Cardiac fibroblast (primary cell): ENCODE results near the gene SLC13A4.

Experiments
- DNase-seq, 2 donors: peaks; one replicate each; pipeline versions ENCODE4 v3.0.0 to v3.0.0-alpha.2; 2010; ENCODE audit warnings: low read depth in 2 of 2
- H3K4me3 ChIP-seq, 2 donors: replicated peaks in 1 of 2; 1 replicate in 1 of 2; 2 replicates in 1 of 2; pipeline ENCODE4 v1.5.1; 2011; ENCODE audit warnings: low read depth in 2 of 2, low read length in 2 of 2, mild to moderate bottlenecking in 2 of 2, moderate library complexity in 1 of 2
- TF ChIP-seq, protein P1 (sequence below): IDR thresholded peaks from one replicate; pipeline ENCODE4 v1.5.1; 2011; ENCODE audit warnings: low read depth, mild to moderate bottlenecking, low read length, inconsistent platforms

Gene SLC13A4

DNA sequence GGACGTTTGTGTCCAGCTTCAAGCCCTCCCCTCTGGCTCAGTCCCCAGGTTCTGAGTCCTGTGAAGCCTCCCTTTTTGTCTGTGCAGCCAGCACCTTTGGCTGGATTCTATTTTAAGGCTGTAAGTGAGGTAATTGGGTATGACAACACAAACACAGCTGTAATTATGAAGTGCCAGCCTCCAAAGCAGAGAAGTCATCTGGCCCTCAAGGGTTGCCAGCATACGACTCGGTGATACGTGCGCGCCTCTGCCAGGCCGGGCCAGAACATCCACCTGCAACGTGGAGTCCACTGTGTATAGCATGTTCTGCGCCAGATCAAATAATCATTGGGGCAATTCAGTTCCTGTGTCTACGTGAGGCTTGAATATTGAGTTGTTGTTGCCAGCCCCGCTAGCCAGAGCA, 27.4 kb upstream of the SLC13A4 start:
- TF ChIP-seq, protein P1, sequence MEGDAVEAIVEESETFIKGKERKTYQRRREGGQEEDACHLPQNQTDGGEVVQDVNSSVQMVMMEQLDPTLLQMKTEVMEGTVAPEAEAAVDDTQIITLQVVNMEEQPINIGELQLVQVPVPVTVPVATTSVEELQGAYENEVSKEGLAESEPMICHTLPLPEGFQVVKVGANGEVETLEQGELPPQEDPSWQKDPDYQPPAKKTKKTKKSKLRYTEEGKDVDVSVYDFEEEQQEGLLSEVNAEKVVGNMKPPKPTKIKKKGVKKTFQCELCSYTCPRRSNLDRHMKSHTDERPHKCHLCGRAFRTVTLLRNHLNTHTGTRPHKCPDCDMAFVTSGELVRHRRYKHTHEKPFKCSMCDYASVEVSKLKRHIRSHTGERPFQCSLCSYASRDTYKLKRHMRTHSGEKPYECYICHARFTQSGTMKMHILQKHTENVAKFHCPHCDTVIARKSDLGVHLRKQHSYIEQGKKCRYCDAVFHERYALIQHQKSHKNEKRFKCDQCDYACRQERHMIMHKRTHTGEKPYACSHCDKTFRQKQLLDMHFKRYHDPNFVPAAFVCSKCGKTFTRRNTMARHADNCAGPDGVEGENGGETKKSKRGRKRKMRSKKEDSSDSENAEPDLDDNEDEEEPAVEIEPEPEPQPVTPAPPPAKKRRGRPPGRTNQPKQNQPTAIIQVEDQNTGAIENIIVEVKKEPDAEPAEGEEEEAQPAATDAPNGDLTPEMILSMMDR: no peak
- H3K4me3 ChIP-seq: no peak overlapping the region
- no peak for DNase-seq

GRCh38 chr7:135753616-135754413, 25.8 kb upstream of the SLC13A4 start:
- H3K4me3 ChIP-seq: no peak overlapping the region
- TF ChIP-seq, protein P1: no peak
- DNase-seq: no peak

DNA sequence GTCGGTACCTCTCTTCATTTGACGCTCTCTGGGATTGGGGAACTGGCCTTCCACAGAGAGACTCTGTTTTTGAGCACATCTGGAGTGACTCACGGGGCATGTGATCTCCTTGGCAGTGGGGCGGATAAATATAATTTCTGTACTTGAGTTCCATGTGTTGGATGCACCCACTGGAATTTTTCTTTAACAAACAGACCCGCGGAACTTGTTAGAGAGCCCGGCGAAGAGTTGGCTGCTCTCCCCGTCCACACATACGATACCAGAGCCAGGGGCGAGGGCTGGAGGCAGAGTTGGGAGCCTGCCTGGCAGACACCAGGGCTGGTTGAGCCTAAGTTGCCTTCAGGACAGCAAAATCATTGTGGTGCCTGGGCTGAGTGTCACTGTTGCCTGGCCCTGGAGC, 20.8 kb upstream of the SLC13A4 start, which contains the start of gene FAM180A:
Gene FAM180A (minus strand): TSS at position 44 of the 400 bp plus-strand sequence. CDS start 233 bp downstream, outside the sequence.
- TF ChIP-seq, protein P1: no peak
- H3K4me3 ChIP-seq: peak within 1 kb of the TSS; percentile 11 to 31
- DNase-seq: peak; percentile 80 to 92

- DNase-seq: no peak
- H3K4me3 ChIP-seq: peak overlapping the region in 1 of 2 donors; percentile 1
- TF ChIP-seq, protein P1: no peak
Measured at GRCh38 chr7:135747366-135747765, 19.4 kb upstream of the SLC13A4 start.

DNA sequence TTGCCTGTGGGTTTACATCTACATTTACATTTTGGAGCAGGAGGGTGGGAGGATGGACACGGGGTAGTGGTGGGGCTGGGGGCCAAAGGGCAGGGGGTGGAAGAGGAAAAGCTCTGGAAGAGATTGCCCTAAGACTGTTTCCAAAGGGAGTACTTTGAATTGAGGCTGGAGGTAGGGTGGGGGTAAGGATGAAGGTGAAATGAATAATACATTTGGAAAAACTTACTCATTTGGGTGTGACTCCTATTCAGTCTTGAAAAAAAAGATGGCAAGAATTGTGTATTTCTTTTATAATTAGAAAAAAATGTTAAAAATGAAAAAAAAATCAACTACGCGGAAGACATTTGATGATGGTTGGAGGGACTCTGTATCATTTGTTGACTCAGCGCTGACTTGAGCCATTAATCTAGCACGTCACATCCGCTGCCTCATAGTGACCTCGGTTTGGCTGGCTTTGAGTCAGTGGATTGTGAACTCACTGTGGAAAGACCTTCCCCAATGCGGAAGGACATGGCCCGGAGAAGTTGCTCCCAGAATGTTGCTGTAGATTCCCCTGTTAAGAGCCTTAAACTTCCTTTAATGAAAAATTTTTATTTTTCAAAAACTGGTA, 17.8 kb upstream of the SLC13A4 start:
- H3K4me3 ChIP-seq: no peak overlapping the region
- DNase-seq: peak; percentile 96 to 99
- TF ChIP-seq, protein P1: no peak

DNA sequence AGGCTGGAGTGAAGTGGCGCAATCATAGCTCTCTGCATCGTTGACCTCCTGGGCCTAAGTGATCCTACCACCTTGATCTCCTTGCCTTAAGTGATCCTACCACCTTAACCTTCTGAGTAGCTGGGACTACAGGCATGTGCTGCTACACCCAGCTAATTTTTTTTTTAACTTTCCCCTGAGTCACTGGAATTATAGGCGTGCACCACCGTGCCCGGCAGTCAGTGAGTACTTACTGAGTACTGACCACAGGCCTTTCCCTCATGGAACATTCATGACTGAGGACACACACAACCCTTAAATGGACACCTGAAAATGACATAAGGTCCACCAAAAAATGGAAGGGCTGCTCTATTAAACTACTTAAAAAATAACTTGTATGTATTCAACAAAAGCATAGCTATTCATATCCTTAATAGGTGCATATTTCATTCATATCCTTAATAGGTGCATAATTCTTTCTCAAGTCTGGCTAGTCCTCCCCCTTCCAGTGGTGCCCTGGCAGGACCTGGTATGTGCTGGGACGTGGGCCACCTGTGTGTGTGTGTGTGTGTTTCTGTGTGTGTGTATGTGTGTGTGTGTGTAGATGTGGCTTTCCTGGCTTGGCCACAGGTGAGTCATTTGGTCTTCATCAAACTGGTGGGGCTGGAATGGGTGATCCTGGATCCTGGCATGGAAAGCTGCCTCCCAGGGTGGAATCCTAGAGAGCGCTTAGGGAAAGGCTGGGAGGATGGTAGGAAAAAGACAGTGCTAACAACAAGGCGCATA, 17.1 kb upstream of the SLC13A4 start:
- TF ChIP-seq, protein P1: no peak

More for the DNA sequence above, 17.1 kb upstream of the SLC13A4 start:
- H3K4me3 ChIP-seq: no peak overlapping the region
- peak; percentile 67 to 93 for DNase-seq
